GM21786 (cell line): ENCODE measurements around the gene BID.

Experiments
- ATAC-seq: cut with Tn5 transposase; IDR thresholded peaks from one replicate; pipeline ENCODE4 v1.9.1; 2021; ENCODE audit not compliant: unreplicated experiment

Gene BID

DNA sequence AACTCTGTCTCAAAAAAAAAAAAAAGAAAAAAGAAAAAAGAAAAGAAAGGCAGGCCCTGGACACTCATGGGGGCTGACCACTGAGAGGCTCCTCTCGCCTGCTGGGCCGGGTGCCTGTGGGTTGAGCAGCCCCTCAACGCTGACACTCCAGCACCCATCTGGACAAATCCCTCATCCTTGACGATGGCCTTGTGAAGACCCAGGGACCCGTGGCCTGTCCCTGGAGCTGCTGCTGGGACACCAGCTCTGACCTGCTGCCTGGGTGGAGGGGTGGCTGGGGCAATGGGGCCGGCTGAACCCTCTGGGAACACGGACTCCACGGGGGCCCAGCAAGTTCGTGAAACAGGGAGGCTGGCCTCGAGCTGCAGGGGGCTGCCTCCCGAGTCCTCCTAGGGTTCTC lies 10.5 kb upstream of the BID start:
- ATAC-seq = no peak

DNA sequence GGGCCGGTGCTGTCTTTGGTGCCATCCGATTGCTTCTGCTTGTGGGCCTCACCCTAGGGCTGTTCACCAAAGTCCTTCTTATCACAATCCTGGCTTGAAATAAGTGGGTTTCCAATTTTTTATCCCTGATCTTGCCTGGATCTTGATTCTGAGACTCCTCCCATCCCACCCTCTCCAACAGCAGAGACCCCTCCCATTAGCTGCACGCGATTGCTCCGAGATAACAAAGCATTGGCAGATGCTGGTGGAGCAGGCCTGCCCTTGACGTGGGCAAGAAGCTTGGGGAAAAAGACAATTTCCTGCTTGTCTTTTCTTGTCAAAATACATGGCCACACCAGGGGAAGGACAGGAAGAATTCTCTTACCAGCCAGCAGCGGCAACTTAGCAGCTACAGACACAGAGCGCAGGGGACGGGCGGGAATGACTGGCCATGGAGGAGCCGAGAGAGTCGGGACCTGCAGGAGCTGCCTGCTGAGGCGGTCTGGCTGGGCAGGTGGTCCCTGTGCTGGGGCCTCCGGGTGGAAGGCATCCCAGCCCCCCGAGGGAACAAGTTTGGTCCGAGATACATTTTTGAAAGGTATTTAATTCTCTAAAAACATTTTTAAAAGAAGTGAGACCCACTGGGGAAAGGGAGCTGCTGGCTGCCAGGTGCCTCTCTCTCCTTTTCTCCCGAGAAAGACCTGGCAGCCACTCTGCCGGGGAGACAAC lies 9.7 kb upstream of the BID start:
- no peak for ATAC-seq

DNA sequence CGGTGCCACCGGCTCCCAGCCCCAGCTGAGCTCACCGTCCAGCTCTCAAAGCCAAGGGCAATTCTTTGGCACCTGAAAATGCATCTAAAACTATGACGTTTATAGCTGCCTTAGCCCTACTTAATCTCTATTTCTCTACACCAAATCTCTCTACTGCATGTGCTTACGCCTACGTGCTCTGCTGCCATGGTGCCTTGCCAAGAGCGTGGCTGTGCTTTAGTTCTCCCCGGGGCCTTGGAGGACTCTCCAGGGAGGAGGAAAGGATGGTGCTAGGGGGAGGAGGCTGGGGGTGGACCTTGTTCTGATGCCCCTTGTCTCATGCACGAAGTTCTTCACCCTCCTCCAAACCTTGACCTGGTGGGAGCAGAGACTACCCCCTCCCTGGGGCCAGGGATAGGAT lies 9.0 kb upstream of the BID start:
- ATAC-seq = no peak

DNA sequence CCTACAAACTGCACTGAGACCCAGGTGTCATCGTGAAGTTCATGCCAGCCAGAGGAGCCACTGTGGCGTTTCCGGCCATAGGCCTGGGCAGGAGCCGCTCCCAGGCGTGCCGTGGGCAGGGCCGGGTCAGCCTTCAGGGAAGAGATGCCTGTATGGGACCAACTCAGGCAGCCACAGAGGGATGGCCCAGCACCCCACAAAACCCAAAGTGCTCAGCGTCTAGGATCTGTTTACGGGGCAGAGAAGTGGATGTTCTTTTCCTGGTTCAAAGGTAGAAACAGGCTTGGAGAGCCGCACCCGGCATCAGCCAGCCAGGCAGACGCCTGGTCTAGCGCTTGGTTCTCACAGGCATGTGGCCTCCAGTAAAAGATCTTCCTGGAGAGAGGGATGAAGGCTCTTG lies 8.4 kb upstream of the BID start:
- ATAC-seq = no peak

DNA sequence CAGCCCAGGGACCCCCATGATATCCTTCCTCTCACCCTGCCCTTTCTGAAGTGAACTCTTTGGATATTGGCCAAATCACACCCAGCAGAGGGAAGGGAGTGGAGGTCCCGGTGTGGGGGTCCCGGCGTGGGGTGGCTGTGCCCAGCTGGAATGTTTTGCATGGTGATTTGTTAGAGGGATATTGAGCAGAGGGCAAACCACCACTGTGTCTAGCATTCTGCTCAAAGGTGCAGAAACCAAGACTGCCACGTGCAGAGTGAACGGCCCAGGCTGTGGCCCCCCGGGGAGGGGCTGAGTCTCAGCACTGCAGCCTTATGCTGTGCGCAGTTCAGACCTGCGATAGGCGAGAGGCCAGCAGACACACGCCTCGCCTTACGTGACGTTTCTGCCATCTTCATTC lies 7.9 kb upstream of the BID start:
- no peak for ATAC-seq

DNA sequence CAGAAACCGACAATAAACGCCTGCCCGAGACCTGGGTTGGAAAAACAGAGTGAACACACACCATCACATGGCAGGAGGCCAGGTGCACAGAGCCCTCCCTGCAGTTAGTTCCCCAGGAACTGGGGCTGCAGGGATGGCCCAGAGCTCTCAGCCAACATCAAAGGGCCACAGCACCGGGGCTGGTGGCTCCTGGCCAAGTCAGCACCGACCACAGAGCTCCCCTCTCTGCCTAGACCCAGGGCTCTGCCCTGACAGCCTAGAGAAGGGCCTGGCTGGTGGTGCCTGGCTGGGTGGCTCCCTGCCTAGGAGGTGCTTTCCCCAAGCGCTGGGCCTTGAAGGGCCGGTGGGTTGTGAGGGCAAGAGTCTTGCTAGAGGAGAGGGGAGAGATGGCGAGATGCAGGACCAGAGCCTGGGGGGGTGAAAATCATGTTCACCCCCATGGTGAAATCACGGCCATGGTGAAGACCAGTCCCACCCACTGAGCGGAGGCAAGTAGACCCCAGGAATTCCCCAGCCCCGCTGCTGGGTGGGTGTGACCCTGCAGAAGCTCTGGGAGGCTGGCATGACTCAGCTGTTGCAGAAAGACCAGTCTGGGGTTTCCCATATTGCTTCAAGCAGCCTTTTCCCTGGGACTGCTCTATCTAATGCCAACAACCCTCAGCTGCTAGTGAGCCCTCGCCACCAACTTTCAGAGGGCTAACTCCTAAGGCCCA lies 7.2 kb upstream of the BID start:
- ATAC-seq = peak; percentile 41

DNA sequence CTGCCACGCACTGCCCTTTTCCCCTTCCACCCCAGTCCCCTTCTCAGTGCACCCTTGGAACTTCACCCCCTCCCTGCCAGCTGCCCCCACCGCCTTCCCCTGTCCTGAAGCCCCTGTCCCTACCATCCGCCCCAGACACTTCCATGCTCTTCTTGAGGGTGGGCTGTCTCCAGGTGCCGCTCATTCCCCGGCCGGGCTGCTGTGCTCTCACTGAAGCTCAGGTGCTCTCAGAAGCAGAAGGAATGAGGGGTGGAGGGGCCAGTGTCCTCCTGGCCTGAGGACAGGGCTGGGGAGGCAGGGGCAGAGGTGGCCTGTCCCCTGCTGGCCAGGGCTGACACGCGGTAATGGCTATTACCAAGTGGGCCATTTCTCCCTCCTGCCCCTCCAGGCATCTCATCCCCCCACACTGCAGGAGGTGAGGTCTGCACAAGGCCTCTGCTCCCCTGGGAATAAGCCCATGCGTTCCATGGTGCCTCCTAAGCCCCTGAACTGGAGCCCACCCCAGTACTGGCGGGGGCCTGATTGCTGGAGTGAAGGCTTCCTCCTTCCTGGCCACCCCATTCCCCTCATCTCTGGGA lies 6.6 kb upstream of the BID start:
- no peak for ATAC-seq

DNA sequence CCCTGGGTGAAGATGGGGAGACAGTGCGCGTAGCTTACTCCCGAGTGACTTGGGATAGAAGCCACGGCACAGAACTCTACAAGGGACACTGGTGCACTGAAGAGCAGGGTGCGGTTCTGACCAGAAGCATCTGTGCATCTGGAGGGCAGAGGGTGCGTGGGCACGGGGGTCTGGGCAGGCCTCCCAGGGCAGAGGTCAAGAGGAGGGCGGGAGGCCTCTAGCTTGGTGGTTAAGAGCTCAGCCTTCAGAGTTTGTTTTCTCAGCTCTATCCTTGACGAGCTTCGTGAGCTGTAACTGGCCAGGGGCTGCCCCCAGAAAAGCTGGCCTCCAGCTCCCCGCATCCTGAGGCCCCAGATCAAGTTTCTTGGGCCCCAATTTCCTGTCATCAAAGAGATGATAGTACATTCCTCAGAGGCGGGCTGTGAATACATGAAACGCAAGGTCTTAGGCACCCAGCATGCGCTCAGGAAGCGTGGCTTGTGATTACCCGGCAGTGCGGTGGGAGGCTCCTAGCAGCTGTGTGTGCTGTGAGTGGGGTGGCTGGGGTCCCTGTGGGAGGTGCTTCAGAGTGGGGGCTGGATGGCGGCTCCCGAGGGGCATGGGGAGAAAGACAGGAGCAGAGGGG lies 6.0 kb upstream of the BID start:
- ATAC-seq = no peak

DNA sequence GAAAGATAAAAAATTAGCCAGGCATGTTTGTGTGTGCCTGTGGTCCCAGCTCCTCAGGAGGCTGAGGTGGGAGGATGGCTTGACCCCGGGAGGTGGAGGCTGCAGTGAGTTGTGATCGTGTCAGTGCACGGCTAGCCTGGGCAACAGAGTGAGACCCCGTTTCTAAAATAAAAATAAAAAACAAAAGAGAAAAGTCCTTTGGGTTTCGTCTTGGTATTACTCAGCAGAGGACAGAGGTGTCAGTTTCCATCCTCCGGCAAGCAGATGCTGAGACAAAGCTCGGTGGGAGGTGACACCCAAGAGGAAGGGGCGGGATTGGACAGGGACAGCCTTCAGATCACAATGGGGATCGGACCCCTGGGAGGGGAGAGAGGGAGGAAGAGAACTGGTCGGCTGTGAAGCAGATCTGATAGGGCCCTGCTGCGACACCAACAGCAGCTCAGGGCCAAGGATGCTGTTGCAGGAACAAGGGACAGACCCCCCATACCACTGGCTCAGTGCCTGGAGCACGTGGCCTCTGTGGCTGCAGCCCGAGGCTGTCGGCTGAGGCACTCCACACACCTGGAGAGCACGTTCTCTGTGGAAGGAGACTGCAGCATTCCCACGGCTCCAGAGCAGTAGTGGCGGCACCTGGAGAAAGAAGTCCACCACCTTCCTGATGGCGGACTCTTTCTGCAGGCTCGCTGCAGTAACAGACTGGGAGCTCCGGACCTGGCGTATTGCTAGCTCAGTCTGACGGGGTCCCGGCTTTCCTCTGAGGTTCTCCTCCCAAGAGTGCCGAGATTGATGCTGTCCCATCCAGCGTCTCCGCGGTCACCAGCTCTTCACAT lies 5.2 kb upstream of the BID start:
- ATAC-seq = peak; percentile 45

DNA sequence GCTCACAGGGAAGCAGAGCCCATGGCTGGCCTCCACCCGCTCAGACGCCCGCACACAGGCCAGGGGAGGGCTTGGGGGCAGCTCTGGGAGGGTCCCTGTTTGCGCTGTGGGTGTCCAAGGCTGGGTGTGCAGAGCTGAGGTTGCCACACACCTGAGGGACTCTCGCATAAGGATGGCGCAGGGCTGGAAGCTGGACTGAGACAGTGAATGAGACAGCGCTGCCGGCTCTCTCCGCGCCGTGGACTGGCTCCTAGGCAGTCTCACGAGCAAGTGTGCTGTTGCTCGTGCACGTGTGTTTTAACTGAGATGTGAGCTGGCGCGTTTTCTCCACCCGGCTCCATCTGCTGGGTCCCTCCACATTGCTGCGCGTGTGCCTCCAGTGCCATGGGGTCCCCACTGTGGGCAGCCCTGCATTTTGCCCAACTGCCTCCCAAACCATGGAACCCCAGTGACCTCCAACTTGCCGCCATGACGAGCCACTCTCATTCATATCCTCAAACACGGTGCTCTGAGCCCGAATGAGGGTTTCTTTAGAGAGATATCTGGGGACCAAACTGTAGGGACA lies 4.2 kb upstream of the BID start:
- no peak for ATAC-seq

DNA sequence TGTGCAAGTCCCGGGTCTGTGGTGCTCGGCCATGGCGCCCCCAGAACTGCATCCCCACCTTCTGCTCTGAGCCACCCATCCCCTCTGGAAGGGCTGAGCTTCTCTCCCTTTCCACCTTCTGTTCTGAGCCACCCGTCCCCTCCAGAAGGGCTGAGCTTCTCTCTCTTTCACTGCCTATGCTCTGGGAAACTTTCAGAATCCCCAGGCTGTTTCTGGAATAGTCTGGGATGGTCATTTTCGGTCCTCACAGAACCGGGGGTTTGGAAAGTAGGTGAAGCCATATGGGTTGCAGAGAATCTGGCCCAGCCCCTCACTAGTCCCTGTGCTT lies 3.4 kb upstream of the BID start:
- ATAC-seq = no peak

DNA sequence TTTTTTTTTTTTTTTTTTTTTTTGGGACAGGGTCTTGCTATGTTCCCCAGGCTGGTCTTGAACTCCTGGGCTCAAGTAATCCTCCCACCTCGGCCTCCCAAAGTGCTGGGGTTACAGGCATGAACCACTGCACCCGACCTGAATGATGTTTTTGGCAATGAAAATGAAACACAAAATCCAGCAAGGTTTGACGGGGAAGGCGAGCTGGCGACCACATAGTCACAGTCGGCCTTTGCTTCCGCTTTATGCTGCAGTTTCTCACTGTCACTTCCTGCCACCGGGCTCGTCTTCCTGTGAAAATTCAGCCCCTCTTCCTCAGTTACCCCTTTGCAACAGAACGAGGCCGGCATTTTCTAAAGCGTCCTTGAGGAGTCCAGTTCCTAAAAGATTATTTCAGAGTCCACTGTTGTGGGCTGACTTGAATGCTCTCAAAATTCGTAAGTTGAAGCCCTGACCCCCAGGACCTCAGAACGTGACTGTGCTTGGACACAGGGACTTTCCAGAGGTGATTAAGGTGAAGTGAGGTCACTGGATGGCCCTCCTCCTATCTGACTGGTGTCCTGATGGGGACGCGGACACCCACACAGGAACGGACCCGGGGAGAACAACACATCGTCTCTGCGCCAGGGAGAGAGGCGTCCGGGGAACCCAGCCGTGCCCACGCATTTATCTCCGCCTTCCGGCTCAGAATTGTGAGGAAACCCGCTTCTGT lies 2.9 kb upstream of the BID start:
- no peak for ATAC-seq

DNA sequence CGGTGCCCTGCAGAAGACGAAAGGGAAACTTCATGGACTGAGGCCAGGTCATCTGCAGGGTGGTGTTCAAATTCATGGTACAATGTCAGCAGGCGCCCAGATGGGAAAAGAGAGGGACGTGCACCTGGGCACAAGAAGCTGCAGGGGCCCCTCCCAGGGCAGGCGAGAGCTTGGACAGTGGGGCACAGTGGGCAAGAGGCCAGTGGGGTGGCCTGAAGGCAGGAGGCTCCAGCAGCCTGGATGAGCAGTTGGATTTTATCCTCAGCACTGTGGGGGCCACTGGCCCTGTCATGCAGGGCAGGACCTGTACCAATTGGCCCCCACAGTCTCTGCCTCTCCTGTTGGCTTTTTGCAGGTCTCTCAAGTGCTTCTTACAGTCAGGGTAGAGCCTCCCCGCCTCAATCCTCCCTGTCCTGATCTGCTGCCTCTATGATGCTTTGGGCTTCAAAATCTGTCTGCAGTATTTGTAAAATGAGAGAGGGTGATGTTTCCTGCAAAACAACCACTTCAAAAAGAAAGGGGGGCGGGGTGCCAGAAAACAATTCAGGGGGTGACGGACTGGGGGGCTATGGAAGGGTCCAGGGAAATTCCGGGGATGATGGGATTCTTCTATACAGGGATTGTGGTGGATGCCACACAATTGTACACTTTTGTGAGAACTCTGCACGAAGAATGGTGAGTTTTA lies 1.7 kb upstream of the BID start:
- no peak for ATAC-seq

DNA sequence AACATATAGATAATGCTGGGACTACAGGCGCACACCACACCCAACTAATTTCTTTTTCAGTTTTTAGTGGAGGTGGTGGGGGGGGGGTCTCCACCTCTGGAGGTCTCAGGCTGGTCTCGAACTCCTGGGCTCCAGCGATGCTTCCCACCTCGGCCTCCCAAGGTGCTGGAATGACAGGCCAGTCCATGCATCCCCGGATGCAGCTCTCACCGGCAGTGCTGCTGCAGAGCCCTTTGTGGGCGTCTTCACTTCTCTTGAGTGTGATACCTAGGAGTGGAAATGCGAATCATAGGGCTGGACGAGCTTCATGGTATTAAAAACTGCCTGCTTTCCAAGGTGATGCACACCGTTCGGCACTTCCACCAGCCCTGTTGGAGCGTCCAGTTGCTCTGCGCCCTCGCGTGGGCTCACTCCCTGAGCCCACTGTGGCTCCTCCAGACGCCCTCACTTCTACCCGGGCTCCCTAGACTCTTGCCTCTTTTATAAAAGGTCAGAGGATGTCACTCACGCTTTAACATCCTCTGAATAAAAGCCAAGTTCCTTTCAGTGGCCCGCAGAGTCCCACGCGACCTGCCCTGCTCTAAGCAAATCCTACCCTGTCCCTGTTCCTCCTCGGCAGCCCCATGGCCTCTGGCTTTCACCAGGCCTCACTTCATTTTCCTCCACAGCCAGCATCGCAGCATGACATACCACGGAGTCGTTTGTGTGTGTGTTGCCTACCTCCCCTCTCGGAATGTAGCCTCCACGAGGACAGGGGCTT lies 837 bp upstream of the BID start:
- ATAC-seq = no peak

DNA sequence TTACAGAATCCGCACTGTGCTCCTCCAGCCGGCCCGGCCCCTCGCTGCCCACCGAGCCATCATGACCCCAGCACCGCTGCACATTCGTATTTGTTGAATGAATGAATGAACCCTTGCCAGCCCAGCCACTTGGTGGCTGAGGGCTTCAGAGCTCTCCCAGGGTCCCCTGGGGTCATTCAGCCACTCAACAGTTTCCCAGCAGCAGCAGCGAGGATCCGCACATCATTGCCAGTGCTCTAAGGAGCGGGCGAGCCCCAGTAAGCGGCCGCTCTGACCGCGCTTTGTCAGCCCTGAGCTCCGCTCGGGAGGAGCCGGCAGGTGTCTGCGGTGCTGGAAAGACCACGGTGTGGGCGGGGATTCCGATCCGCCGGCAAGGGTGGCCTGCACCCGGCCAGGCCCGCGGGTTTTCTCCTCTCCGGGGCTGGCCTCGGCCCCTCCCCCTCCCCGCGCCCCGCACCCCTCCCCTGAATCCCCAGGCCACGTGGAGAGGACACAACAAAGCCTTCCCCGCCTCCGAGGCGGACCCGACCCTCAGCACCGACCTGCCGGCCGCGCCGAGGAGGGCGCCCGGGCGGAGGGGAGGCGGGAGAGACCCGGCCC lies 563 bp downstream of the BID start:
- ATAC-seq = no peak

DNA sequence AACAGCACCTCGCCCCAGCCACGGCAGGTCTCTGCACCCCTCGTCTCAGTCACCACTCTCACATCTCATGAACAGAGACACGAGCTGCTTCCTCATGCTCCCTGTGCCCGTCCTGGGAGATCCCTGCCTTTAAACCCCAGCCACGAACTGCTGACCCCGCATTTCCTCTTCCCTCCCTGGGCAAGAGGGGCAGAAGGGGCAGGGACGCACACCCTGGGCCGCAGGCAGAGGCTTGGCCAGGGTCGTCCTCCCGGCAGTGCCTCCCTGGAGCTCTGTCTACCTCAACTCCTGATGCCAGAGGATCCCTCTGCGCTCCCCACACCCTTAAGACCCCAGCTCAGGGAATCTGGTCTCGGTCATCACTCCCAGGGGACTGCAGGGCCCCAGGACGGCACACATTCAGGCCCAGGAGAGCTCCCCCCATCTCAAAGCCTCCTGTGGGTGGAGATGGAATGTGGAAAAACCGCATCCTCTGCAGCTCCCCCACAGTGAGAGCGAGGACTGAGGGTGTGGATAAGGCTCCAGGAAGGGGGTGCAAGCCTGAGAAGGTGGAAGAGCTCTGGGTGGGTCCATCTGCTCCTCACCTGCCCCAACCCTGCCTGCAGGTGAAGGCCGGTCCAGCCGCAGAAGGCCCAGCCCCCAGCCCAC lies 1.2 kb downstream of the BID start:
- no peak for ATAC-seq

DNA sequence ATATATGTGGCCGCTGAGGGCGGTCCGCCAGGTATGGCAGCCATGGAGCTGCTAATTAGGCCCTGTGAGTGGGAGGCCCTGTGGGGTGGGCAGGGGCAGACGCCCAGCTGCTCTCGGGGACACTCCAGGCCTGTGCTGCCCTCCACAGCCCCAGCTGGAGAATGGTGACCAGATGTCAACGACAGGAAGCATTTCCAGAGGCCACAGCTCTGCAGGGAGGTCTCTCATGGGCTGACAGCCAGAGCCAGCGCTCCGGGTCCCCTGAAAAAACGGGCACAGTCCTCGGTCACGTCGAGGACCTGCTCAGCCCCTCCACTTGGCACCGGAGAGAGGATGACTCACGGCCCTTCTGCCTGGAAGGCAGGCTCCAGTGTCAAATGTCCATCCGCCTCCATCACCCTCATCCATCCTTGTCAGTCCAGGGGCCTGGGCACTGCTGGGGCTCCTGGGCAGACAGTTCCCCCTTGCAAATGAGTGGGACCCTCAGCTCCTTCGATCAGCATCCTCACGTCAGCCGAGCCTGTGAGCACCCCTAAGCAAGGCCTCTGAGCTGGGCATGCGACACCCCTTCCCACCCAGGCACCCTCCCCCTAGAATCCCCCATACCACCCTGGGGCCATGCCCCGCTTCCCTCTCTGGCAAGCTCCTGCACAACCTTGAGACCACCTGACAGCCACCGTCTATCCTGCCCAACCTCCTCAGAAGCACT lies 1.9 kb downstream of the BID start:
- no peak for ATAC-seq
